Spleen (tissue), 11 donors: Measurements from ENCODE around the gene XRCC4. TPM values are rescaled to one million over a fixed set of nuclear protein-coding genes. Genes with fewer than 3 reads are reported as not detected.
"Not testable (repeated sequence)": the region's sequence is repeated elsewhere in the genome, so short reads cannot be mapped to it uniquely, and the experiment has no call there.

Experiments used
- DNase-seq: peaks from one replicate; pipeline ENCODE4 v3.0.0-alpha.2; 2020
- H3K27ac ChIP-seq, 8 donors: fragments of 200-600 bp; sonication (generic) in 7 of 8; 1 replicate in 4 of 8; 2 replicates in 4 of 8; pipeline versions ENCODE4 v1.5.0 to v1.8.0; 2016 to 2021; ENCODE audit warnings: inconsistent platforms in 4 of 8, mild to moderate bottlenecking in 4 of 8, moderate library complexity in 1 of 8
- H3K27me3 ChIP-seq, 7 donors: fragments of 200-600 bp; sonication (generic) in 6 of 7; replicated peaks in 1 of 7; 1 replicate in 4 of 7; 2 replicates in 3 of 7; pipeline versions ENCODE4 v1.5.0 to v1.8.0; 2016 to 2021; ENCODE audit warnings: inconsistent platforms in 3 of 7, mild to moderate bottlenecking in 1 of 7
- H3K36me3 ChIP-seq, 6 donors: fragments of 200-600 bp; sonication (generic) in 5 of 6; 1 replicate in 4 of 6; 2 replicates in 2 of 6; pipeline versions ENCODE4 v1.5.0 to v1.8.0; 2016 to 2021; ENCODE audit warnings: inconsistent platforms in 2 of 6
- H3K4me1 ChIP-seq, 6 donors: fragments of 200-600 bp; sonication (generic) in 5 of 6; 1 replicate in 3 of 6; 2 replicates in 3 of 6; pipeline versions ENCODE4 v1.5.0 to v1.8.0; 2016 to 2021; ENCODE audit warnings: inconsistent platforms in 3 of 6
- H3K4me3 ChIP-seq, 8 donors: fragments of 200-600 bp; sonication (generic) in 7 of 8; 1 replicate in 4 of 8; 2 replicates in 4 of 8; pipeline versions ENCODE4 v1.5.0 to v1.8.0; 2016 to 2021; ENCODE audit warnings: inconsistent platforms in 4 of 8, mild to moderate bottlenecking in 4 of 8, moderate library complexity in 2 of 8
- H3K9me3 ChIP-seq, 8 donors: fragments of 200-600 bp; sonication (generic) in 7 of 8; 1 replicate in 4 of 8; 2 replicates in 4 of 8; pipeline versions ENCODE4 v1.5.0 to v1.8.0; 2016 to 2021; ENCODE audit warnings: inconsistent platforms in 4 of 8
- CTCF ChIP-seq, 11 experiments: fragments of 200-600 bp in 7 of 11; fragments of 450-650 bp in 4 of 11; sonication (generic) in 4 of 11; IDR thresholded peaks in 8 of 11; conservative IDR thresholded peaks in 3 of 11; 1 replicate in 7 of 11; 2 replicates in 4 of 11; pipeline versions ENCODE4 v1.4.0 to v1.8.0; 2016 to 2021; ENCODE audit warnings: antibody characterized with exemption in 11 of 11, inconsistent platforms in 4 of 11, mild to moderate bottlenecking in 1 of 11
- POLR2A ChIP-seq, 3 donors: fragments of 450-650 bp; IDR thresholded peaks; one replicate each; pipeline ENCODE4 v1.5.1; 2017; ENCODE audit warnings: antibody characterized with exemption in 3 of 3, mild to moderate bottlenecking in 1 of 3
- POLR2AphosphoS5 ChIP-seq, 3 donors: sonication (generic); formaldehyde crosslinking; IDR thresholded peaks; one replicate each; pipeline ENCODE4 v1.5.1; 2017; ENCODE audit warnings: antibody characterized with exemption in 3 of 3
- WGBS, 5 donors: extraction: QIAGEN DNeasy Blood & Tissue Kit in 3 of 5; methylation state at CpG; one replicate each; pipeline versions ENCODE4 v1.1.5 to v1.1.7; 2013 to 2018; 5-methylcytosine and 5-hydroxymethylcytosine counted together
- intact Hi-C: fragments of 100-400 bp; cut with DNase I; formaldehyde crosslinking; loops from one replicate; pipeline ENCODE4 v1.15.0; 2023; ENCODE audit warnings: low total_unique reads
- polyA plus RNA-seq, 3 donors: library from polyadenylated mRNA; stranded (reverse); fragments of 200-250 nt; gene quantifications; one replicate each; pipeline ENCODE4 v1.2.1, GENCODE V29; 2013
- total RNA-seq, 7 donors: library from RNA; depleted of rRNA in 3 of 7; stranded (reverse); fragments of >200 nt in 3 of 7; fragmentation: NEBNext Ultra II Directional in 4 of 7; extraction: Animal tissue kit (Norgen Biotek cat#: 25700) in 4 of 7; gene quantifications; one replicate each; pipeline versions ENCODE4 v1.1.0 to v1.2.1, GENCODE V29; 2016 to 2021
- donor health status: healthy with polysubstance abuse.
- donor health status: DM: no; HTN: no; CAD: no; lungs with moderate emphysema.
- donor health status: DM: no; HTN: no; CAD: no.
- donor health status: Bipolar disorder and iron deficiency.
- donor health status: healthy.
- donor health status: DM: no; HTN: no; CAD: no.
- donor health status: DM: yes; HTN: yes; CAD: no.

Gene XRCC4
- total and polyA plus RNA-seq, 10 donors: 4.3 to 14.5 (median 9.6) TPM

DNA sequence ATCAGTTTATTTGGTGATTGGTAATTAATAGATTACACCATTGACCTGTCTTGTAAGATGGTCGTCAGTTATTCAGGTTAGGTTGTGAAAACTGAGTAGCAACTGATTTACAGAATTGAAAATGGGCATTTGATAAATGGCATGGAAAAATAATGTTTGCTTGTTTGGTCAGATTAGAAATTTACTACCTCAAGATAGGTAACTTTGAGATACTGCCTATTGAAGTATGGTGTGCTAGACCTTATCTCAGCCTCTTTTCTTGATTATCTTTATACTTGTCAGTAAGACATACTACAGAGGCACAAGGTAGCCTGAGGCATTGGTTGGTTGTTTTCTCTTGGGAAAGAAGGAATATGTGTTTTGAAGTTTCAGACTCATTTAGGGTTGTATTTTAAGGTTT, 174.5 kb downstream of the XRCC4 start:
- no peak overlapping the region for H3K4me3 ChIP-seq
- intact Hi-C loops: no loop called here
- H3K27me3 ChIP-seq: no peaks in the 10 kb centered on the region
- no peak overlapping the region for H3K27ac ChIP-seq
- WGBS, 5 donors: 86 to 100% (median 97%) methylated on average over 1 of the region's 1 CpG
- no peak for DNase-seq
- TF ChIP-seq POLR2A (IDR thresholded peaks at IDR 0.05): no peak
- no peak for TF ChIP-seq CTCF (IDR thresholded peaks at IDR 0.05 in 8 of 11, conservative IDR thresholded peaks at IDR 0.05 in 3 of 11)
- no peak for TF ChIP-seq POLR2AphosphoS5 (IDR thresholded peaks at IDR 0.05)
- H3K36me3 ChIP-seq: no peaks in the 10 kb centered on the region
- no peaks in the 10 kb centered on the region for H3K9me3 ChIP-seq
- H3K4me1 ChIP-seq: no peaks in the 10 kb centered on the region

DNA sequence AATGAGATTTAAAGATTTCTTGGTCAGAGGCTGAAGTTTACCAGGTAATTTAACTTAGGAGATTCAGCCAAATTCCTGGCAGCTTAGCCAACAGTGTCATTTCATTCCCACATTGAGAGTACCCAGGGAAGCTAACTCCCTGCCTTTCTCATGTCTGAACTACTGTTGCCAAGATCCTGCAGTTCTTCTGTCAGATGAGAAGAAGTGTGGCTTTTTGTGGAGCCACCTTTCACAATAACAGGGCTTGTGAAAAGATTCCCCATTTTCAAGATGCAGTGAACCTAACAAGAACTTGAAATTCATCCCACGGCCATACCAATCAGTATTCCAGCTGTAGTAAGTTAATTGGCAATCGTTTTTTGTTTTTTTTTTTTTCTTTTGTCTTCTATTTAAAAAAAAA, 176.4 kb downstream of the XRCC4 start:
- no peaks in the 10 kb centered on the region for H3K36me3 ChIP-seq
- TF ChIP-seq CTCF (IDR thresholded peaks at IDR 0.05 in 8 of 11, conservative IDR thresholded peaks at IDR 0.05 in 3 of 11) (no peak), POLR2AphosphoS5 (IDR thresholded peaks at IDR 0.05) (no peak), POLR2A (IDR thresholded peaks at IDR 0.05) (no peak)
- intact Hi-C loops: no loop called here
- WGBS, 5 donors: 86 to 100% (median 89%) methylated on average over 2 of the region's 2 CpGs
- no peaks in the 10 kb centered on the region for H3K27me3 ChIP-seq
- no peak overlapping the region for H3K4me3 ChIP-seq
- no peak for DNase-seq
- H3K9me3 ChIP-seq: no peaks in the 10 kb centered on the region
- H3K4me1 ChIP-seq: no peaks in the 10 kb centered on the region
- no peak overlapping the region for H3K27ac ChIP-seq

GRCh38 chr5:83255268-83255667, 177.9 kb downstream of the XRCC4 start:
- Histone ChIP-seq H3K4me1 (no peaks in the 10 kb centered on the region), H3K27ac (no peak overlapping the region), H3K27me3 (no peaks in the 10 kb centered on the region), H3K36me3 (no peaks in the 10 kb centered on the region), H3K9me3 (no peaks in the 10 kb centered on the region), H3K4me3 (no peak overlapping the region)
- no peak for DNase-seq
- TF ChIP-seq CTCF (IDR thresholded peaks at IDR 0.05 in 8 of 11, conservative IDR thresholded peaks at IDR 0.05 in 3 of 11): no peak
- no peak for TF ChIP-seq POLR2AphosphoS5 (IDR thresholded peaks at IDR 0.05)
- no peak for TF ChIP-seq POLR2A (IDR thresholded peaks at IDR 0.05)
- intact Hi-C loops: no loop called here
- WGBS, 5 donors: 88 to 95% (median 91%) methylated on average over 1 of the region's 1 CpG

DNA sequence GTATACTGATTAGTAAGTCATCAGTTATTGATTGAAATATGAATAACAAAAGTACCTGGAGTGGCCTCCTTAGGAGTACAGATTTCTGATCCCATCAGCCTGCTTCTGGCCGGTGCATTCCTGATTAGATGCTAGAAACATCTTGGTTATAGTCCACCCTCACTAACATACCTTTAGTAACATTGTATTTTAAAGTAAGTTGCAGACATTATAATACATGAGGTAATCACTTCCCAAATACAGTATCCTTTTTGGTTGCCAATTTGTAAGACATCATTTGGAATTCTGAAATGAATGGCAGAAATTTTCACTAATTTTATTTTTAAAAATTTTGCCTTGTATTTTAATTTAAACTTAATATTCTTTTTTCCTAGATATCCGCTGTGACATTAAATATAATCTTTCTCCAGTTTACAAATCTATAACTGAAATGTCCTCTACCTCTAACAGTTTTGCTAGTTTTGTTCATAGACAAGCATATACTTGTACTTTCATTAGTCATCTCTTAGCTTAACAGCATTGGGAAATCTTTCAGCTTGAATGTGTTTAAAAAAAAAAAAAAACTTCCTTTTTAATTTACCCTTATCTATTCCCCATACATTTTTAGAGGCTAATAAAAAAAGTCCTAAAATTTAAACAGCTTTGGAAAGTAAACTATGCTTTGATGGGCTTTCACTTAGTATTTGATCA, 178.9 kb downstream of the XRCC4 start:
- intact Hi-C loops: no loop called here

GRCh38 chr5:83257684-83258083, 180.3 kb downstream of the XRCC4 start:
- WGBS, 5 donors: 95 to 99% (median 97%) methylated on average over 2 of the region's 2 CpGs
- H3K36me3 ChIP-seq, intact Hi-C loops: not testable (repeated sequence)

More for the DNA sequence above, 178.9 kb downstream of the XRCC4 start:
- Histone ChIP-seq H3K4me3 (no peak overlapping the region), H3K9me3 (no peaks in the 10 kb centered on the region), H3K27me3 (no peaks in the 10 kb centered on the region), H3K4me1 (no peaks in the 10 kb centered on the region), H3K36me3 (no peaks in the 10 kb centered on the region), H3K27ac (no peak overlapping the region)
- no peak for DNase-seq
- TF ChIP-seq CTCF (IDR thresholded peaks at IDR 0.05 in 8 of 11, conservative IDR thresholded peaks at IDR 0.05 in 3 of 11) (no peak), POLR2AphosphoS5 (IDR thresholded peaks at IDR 0.05) (no peak), POLR2A (IDR thresholded peaks at IDR 0.05) (no peak)
- WGBS, 5 donors: 93 to 96% (median 93%) methylated on average over 2 of the region's 2 CpGs

More at GRCh38 chr5:83257684-83258083, 180.3 kb downstream of the XRCC4 start:
- not testable (repeated sequence) for H3K27me3 ChIP-seq, H3K27ac ChIP-seq, H3K4me1 ChIP-seq, H3K9me3 ChIP-seq, H3K4me3 ChIP-seq, DNase-seq
